Nephron (organoid): ENCODE data around the gene CHST11.

Experiments used
- H3K27ac Mint-ChIP-seq, 3 experiments: 2 replicates each; pipeline ENCODE4 v1.8.0; 2020; ENCODE audit warnings: mixed read lengths in 3 of 3, mild to moderate bottlenecking in 2 of 3, moderate library complexity in 1 of 3
- H3K27me3 Mint-ChIP-seq: 2 replicates; pipeline ENCODE4 v1.8.0; 2021; ENCODE audit warnings: low read depth, mild to moderate bottlenecking, moderate library complexity, mixed read lengths
- H3K36me3 Mint-ChIP-seq: 2 replicates; pipeline ENCODE4 v1.8.0; 2020; ENCODE audit warnings: low read depth, mixed read lengths
- H3K4me1 Mint-ChIP-seq: 2 replicates; pipeline ENCODE4 v1.8.0; 2020; ENCODE audit warnings: mixed read lengths
- H3K4me3 Mint-ChIP-seq, 3 experiments: 2 replicates each; pipeline ENCODE4 v1.8.0; 2020; ENCODE audit warnings: mild to moderate bottlenecking in 3 of 3, mixed read lengths in 3 of 3, moderate library complexity in 2 of 3
- H3K9me3 Mint-ChIP-seq: 2 replicates; pipeline ENCODE4 v1.8.0; 2020; ENCODE audit warnings: mixed read lengths
- CTCF ChIP-seq, 3 experiments: fragments of 200-600 bp; sonication (generic); IDR thresholded peaks; one replicate each; pipeline ENCODE4 v1.5.0; 2021; ENCODE audit warnings: antibody characterized with exemption in 3 of 3; ENCODE audit not compliant: unreplicated experiment in 3 of 3

Gene CHST11

GRCh38 chr12:104761091-104761490, 304.3 kb downstream of the CHST11 start:
- H3K27me3 Mint-ChIP-seq, result no peaks in the 10 kb centered on the region
- H3K36me3 Mint-ChIP-seq, result peaks cover 25% of the 10 kb centered on the region
- H3K9me3 Mint-ChIP-seq, result no peaks in the 10 kb centered on the region
- H3K4me1 Mint-ChIP-seq, result no peaks in the 10 kb centered on the region
- no peak overlapping the region for H3K4me3 Mint-ChIP-seq
- TF ChIP-seq CTCF (IDR thresholded peaks at IDR 0.05; ENCODE audit: unreplicated experiment in 3 of 3), result no peak
- H3K27ac Mint-ChIP-seq, result no peak overlapping the region

GRCh38 chr12:104761611-104762010, 304.9 kb downstream of the CHST11 start:
- no peak overlapping the region for H3K4me3 Mint-ChIP-seq
- no peaks in the 10 kb centered on the region for H3K9me3 Mint-ChIP-seq
- no peaks in the 10 kb centered on the region for H3K4me1 Mint-ChIP-seq
- no peak for TF ChIP-seq CTCF (IDR thresholded peaks at IDR 0.05; ENCODE audit: unreplicated experiment in 3 of 3)
- peaks cover 20% of the 10 kb centered on the region for H3K36me3 Mint-ChIP-seq
- no peak overlapping the region for H3K27ac Mint-ChIP-seq
- no peaks in the 10 kb centered on the region for H3K27me3 Mint-ChIP-seq

GRCh38 chr12:104763168-104763805, 306.5 kb downstream of the CHST11 start:
- Mint-ChIP-seq H3K27me3 (no peaks in the 10 kb centered on the region), H3K36me3 (peaks cover 4% of the 10 kb centered on the region), H3K27ac (no peak overlapping the region), H3K4me1 (peaks cover 14% of the 10 kb centered on the region), H3K9me3 (no peaks in the 10 kb centered on the region), H3K4me3 (no peak overlapping the region)
- no peak for TF ChIP-seq CTCF (IDR thresholded peaks at IDR 0.05; ENCODE audit: unreplicated experiment in 3 of 3)

GRCh38 chr12:104764225-104765091, 307.7 kb downstream of the CHST11 start:
- H3K27me3 Mint-ChIP-seq, result no peaks in the 10 kb centered on the region
- H3K4me1 Mint-ChIP-seq, result peaks cover 21% of the 10 kb centered on the region
- H3K36me3 Mint-ChIP-seq, result no peaks in the 10 kb centered on the region
- H3K4me3 Mint-ChIP-seq, result no peak overlapping the region
- no peaks in the 10 kb centered on the region for H3K9me3 Mint-ChIP-seq
- no peak for TF ChIP-seq CTCF (IDR thresholded peaks at IDR 0.05; ENCODE audit: unreplicated experiment in 3 of 3)
- no peak overlapping the region for H3K27ac Mint-ChIP-seq

- Mint-ChIP-seq H3K4me1 (peaks cover 22% of the 10 kb centered on the region), H3K4me3 (no peak overlapping the region), H3K27ac (no peak overlapping the region), H3K27me3 (no peaks in the 10 kb centered on the region), H3K9me3 (peaks cover 4% of the 10 kb centered on the region), H3K36me3 (no peaks in the 10 kb centered on the region)
- no peak for TF ChIP-seq CTCF (IDR thresholded peaks at IDR 0.05; ENCODE audit: unreplicated experiment in 3 of 3)
Observed at GRCh38 chr12:104767261-104767660, 310.5 kb downstream of the CHST11 start.
